Heart left ventricle (tissue), 16 donors: ENCODE measurements around the gene KIRREL1. TPM values are rescaled to one million over a fixed set of nuclear protein-coding genes. Genes with fewer than 3 reads are reported as not detected.
A peak's percentile ranks its signal among the peaks of the same experiment; 100 is the strongest.

Experiments
- ATAC-seq, 4 donors: fragments of 200-7000 bp; cut with Tn5 transposase; one replicate each; pipeline ENCODE4 v1.9.1; 2020 to 2022; ENCODE audit warnings: moderate library complexity in 4 of 4, mild to moderate bottlenecking in 3 of 4, moderate number of reproducible peaks in 1 of 4
- DNase-seq, 5 donors: peaks; one replicate each; pipeline ENCODE4 v3.0.0-alpha.2; 2020
- H3K27ac ChIP-seq, 12 donors: fragments of 200-600 bp; sonication (generic) in 4 of 12; one replicate each; pipeline versions ENCODE4 v1.5.0 to v1.8.0; 2016 to 2022; ENCODE audit warnings: mild to moderate bottlenecking in 2 of 12
- H3K27me3 ChIP-seq, 9 donors: fragments of 200-600 bp; sonication (generic) in 2 of 9; one replicate each; pipeline versions ENCODE4 v1.5.1 to v1.8.0; 2016 to 2022; ENCODE audit warnings: mild to moderate bottlenecking in 3 of 9
- H3K36me3 ChIP-seq, 9 donors: fragments of 200-600 bp; sonication (generic) in 2 of 9; one replicate each; pipeline versions ENCODE4 v1.5.0 to v1.8.0; 2018 to 2022; ENCODE audit warnings: mild to moderate bottlenecking in 2 of 9
- H3K4me1 ChIP-seq, 12 donors: fragments of 200-600 bp; sonication (generic) in 4 of 12; one replicate each; pipeline versions ENCODE4 v1.5.0 to v1.8.0; 2016 to 2022; ENCODE audit warnings: mild to moderate bottlenecking in 3 of 12
- H3K4me3 ChIP-seq, 12 donors: fragments of 200-600 bp; sonication (generic) in 4 of 12; one replicate each; pipeline versions ENCODE4 v1.5.0 to v1.8.0; 2017 to 2022; ENCODE audit warnings: mild to moderate bottlenecking in 9 of 12, moderate library complexity in 4 of 12
- H3K9me3 ChIP-seq, 12 donors: fragments of 200-600 bp; sonication (generic) in 4 of 12; one replicate each; pipeline versions ENCODE4 v1.5.0 to v1.8.0; 2016 to 2022; ENCODE audit warnings: mild to moderate bottlenecking in 1 of 12
- POLR2A ChIP-seq, 2 donors: fragments of 450-650 bp; IDR thresholded peaks; one replicate each; pipeline ENCODE4 v1.6.1; 2017; ENCODE audit warnings: antibody characterized with exemption in 2 of 2, mild to moderate bottlenecking in 2 of 2, moderate library complexity in 2 of 2
- WGBS, 4 donors: extraction: QIAGEN DNeasy Blood & Tissue Kit in 2 of 4; methylation state at CpG; one replicate each; pipeline versions ENCODE4 v1.1.5 to v1.1.7; 2013 to 2018; 5-methylcytosine and 5-hydroxymethylcytosine counted together
- intact Hi-C, 10 donors: fragments of 100-400 bp; cut with DNase I; formaldehyde crosslinking; loops; one replicate each; pipeline versions ENCODE4 v1.11.1 to v1.14.2; 2022
- polyA plus RNA-seq, 2 donors: library from polyadenylated mRNA; stranded (reverse); fragments of 200-250 nt; gene quantifications; one replicate each; pipeline ENCODE4 v1.2.3, GENCODE V29; 2013
- total RNA-seq, 9 donors: library from RNA; depleted of rRNA in 2 of 9; stranded (reverse); fragments of >200 nt in 2 of 9; fragmentation: NEBNext Ultra II Directional in 3 of 9; extraction: Animal tissue kit (Norgen Biotek cat#: 25700) in 3 of 9; gene quantifications; one replicate each; pipeline versions ENCODE4 v1.1.0 to v1.2.4, GENCODE V29; 2016 to 2023
- TF ChIP-seq, protein P1 (sequence below), 12 donors: fragments of 200-600 bp; sonication (generic) in 4 of 12; IDR thresholded peaks; one replicate each; pipeline versions ENCODE4 v1.5.0 to v1.8.0; 2018 to 2022; ENCODE audit warnings: antibody characterized with exemption in 12 of 12, mild to moderate bottlenecking in 5 of 12
- donor health status: ischemic (EF 13 %, LVEDD 7.1; RV severe dilation, severe dysfunction).
- donor health status: healthy with polysubstance abuse.
- donor health status: DM: no; HTN: yes; CAD: no.
- donor health status: DM: no; HTN: no; CAD: no.
- donor health status: ischemic (EF 25% LVEDD 6.9; RV normal size, moderate dysfunction).
- donor health status: ischemic (EF 25% LVEDD 5.7; RV mildly dilated, moderate dysfunction).
- donor health status: healthy.
- donor health status: DM: yes; HTN: yes; CAD: no.
- donor health status: ischemic (EF 35%, LVEDD 5.7; RV mildly dilated, moderate dysfunction).
- donor health status: nonischemic (EF 11% LVEDD 7.7; RV severe dilation, severe dysfunction).
- donor health status: DM: yes; HTN: yes; CAD: no.
- donor health status: PGD.
- donor health status: ischemic (EF 29% LVEDD 5.4; RV normal size, mild dysfunction).
- donor health status: nonischemic (EF 23%, LVEDD 6.1; RV moderate dilation, normal function).

Gene KIRREL1
- total and polyA plus RNA-seq, 11 donors: 3.2 to 22.7 (median 8.2) TPM

DNA sequence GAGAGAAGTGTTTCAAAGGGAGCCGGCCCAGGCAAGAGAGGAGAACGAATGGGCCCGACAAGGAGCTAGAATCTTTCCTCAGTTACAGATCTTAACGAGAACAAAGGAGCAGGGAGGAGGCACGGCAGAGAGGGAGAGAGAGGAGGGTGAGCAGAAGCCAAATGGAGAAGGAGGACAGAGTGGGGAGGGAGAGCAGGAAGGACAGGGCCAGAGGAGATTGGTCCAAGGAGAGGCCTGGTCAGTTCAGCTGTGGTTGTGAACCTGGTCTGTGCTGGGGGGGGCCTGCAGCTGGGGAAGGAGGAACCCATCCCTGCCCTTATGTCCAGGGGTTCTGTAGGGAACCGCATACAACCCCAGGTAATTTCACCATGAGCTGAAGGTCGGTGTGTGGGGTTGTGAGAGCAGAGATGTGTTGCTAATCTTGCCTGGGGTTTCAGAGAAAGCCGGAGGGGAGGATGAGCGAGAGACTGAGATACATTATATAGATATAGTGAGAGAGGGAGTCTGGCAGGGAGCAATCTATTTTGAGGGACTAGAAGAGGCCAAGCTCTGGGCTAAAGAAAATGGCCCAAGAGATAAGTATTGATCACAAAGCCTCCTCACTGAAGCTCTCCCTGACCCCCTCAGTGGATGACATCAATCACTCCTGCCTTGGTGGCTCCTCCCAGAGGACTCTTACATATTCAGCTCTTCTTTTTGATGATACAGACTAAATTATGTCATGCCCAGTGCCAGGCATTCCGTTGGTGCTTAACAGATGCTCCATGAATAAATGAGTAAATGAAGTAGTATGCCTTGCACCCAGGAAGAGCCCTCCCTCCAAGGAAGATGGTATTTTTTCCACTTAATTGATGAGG lies 123.1 kb downstream of the KIRREL1 start:
- DNase-seq: no peak
- 86 to 92% (median 87%) methylated on average over 10 of the region's 10 CpGs for WGBS, 4 donors

DNA sequence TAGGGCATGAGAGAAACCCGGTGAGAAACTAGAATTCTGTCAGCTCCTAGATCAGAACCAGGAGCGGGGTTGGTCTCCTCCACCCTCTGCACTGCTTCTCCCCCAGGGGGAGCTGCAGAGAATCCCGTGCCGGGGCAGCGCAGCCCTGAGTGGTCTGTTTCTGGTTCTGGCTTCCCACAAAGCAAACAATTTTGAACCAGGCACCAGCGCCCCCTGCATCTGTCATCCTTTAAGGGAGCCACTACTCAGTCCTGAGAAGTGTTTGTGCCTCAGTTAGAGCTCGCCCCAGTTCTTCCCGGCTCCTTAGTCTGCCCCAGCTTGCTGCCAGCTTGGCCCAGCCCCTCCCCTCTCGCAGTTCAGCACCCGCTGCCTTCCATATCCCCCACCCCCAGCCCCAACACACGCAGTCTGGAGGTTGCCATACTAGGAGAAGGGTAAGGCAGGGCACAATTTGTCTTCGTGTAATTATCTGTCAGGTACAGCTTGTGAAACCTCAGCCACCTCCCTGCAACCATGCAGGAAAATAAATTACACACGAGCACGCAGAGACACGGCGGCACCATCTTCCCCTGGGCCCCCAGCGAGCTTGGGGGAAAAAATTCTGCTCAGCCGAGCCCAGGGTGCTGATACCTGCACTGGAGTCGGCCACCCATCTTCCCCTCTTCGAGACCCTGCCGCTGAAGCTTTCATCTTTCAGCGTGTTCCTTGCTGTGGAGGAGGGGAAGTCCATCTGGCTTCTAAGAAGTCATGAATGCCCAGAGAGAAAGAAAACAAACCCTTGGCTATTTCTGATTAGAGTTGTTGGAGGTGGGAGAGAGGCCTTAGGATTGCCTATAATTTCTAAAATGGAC lies 124.6 kb downstream of the KIRREL1 start:
- H3K27ac ChIP-seq: no peak overlapping the region
- intact Hi-C loops: loop anchor here in 1 of 10 donors (5.0 kb wide), 1 partner anchor 76 kb away; no protein-coding TSS in a partner anchor
- TF ChIP-seq, protein P1, sequence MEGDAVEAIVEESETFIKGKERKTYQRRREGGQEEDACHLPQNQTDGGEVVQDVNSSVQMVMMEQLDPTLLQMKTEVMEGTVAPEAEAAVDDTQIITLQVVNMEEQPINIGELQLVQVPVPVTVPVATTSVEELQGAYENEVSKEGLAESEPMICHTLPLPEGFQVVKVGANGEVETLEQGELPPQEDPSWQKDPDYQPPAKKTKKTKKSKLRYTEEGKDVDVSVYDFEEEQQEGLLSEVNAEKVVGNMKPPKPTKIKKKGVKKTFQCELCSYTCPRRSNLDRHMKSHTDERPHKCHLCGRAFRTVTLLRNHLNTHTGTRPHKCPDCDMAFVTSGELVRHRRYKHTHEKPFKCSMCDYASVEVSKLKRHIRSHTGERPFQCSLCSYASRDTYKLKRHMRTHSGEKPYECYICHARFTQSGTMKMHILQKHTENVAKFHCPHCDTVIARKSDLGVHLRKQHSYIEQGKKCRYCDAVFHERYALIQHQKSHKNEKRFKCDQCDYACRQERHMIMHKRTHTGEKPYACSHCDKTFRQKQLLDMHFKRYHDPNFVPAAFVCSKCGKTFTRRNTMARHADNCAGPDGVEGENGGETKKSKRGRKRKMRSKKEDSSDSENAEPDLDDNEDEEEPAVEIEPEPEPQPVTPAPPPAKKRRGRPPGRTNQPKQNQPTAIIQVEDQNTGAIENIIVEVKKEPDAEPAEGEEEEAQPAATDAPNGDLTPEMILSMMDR (IDR thresholded peaks at IDR 0.05): peak in 11 of 12 donors; percentile 20 to 70 (median 44)
- no peak for TF ChIP-seq POLR2A (IDR thresholded peaks at IDR 0.05)
- no peaks in the 10 kb centered on the region for H3K9me3 ChIP-seq
- ATAC-seq (peak; percentile 27 to 86 (median 60)), DNase-seq (peak; percentile 31 to 81 (median 40))
- WGBS, 4 donors: 9 to 14% (median 11%) methylated on average over 20 to 22 of the region's 22 CpGs
- H3K27me3 ChIP-seq: peaks cover 0 to 48% (median 9%) of the 10 kb centered on the region in 9 donors
- H3K36me3 ChIP-seq: no peaks in the 10 kb centered on the region
- peak overlapping the region in 8 of 12 donors; percentile 3 to 37 (median 29) for H3K4me3 ChIP-seq
- H3K4me1 ChIP-seq: peaks cover 0 to 21% (median 8%) of the 10 kb centered on the region in 12 donors

More for the DNA sequence above, 123.1 kb downstream of the KIRREL1 start:
- Histone ChIP-seq H3K4me3 (no peak overlapping the region), H3K36me3 (no peaks in the 10 kb centered on the region), H3K4me1 (peaks cover 0 to 21% (median 10%) of the 10 kb centered on the region in 12 donors), H3K27ac (no peak overlapping the region), H3K9me3 (no peaks in the 10 kb centered on the region), H3K27me3 (peaks cover 0 to 57% (median 9%) of the 10 kb centered on the region in 9 donors)
- intact Hi-C loops: loop anchor here in 1 of 10 donors (5.0 kb wide), 1 partner anchor 74 kb away; no protein-coding TSS in a partner anchor
- ATAC-seq: no peak
- no peak for TF ChIP-seq POLR2A (IDR thresholded peaks at IDR 0.05)
- TF ChIP-seq, protein P1 (IDR thresholded peaks at IDR 0.05): no peak

DNA sequence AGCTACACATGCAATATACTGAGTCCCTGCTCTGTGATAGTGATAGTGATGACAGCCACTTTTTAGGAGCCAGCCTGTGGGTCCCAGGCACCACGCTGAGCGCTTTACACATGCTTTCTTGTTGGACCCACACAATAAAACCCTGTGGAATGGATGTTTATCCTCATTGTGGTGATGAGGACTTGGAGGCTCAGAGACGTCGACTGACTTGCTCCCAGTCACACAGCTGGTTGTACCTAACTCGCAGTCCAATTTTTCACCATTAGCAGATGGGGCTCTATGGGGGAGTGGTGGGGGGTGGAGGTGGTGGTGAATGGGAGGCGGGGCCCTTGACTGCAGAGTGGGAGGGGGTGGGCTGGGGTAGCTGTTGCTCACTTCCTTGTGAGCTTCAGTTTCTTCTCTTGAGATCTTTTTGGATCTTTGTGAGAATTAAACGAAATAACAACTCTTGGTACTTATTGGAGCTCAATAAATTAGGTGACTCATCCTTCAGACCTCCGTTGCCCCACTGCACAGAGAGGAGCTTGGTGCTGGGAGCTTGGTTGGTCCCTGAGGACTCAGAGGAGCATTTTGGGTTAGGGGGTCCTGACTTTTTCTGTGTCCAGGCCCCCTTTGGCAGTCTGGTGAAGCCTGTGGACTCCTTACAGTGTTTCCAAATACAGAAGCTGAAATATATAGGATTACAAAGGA lies 125.4 kb downstream of the KIRREL1 start:
- DNase-seq (no peak), ATAC-seq (no peak)
- Histone ChIP-seq H3K36me3 (no peaks in the 10 kb centered on the region), H3K27ac (no peak overlapping the region), H3K4me3 (no peak overlapping the region), H3K9me3 (no peaks in the 10 kb centered on the region), H3K4me1 (peaks cover 0 to 13% (median 2%) of the 10 kb centered on the region in 12 donors), H3K27me3 (peaks cover 0 to 41% (median 5%) of the 10 kb centered on the region in 9 donors)
- 74 to 83% (median 79%) methylated on average over 8 of the region's 8 CpGs for WGBS, 4 donors
- intact Hi-C loops: loop anchor here in 1 of 10 donors (5.0 kb wide), 1 partner anchor 77 kb away; no protein-coding TSS in a partner anchor
- TF ChIP-seq, protein P1 (IDR thresholded peaks at IDR 0.05): no peak
- no peak for TF ChIP-seq POLR2A (IDR thresholded peaks at IDR 0.05)
